MM.1S (cell line): ENCODE results near the gene NDUFA11.

ENCODE experiments used
- DNase-seq: peaks from one replicate; pipeline ENCODE4 v3.0.0-alpha.2; 2015
- H2AFZ ChIP-seq: fragments of 300-600 bp; sonication (generic); 2 replicates; pipeline ENCODE4 v1.6.0; 2016; ENCODE audit warnings: antibody characterized with exemption, low read length
- H3F3A ChIP-seq: fragments of 300-600 bp; sonication (generic); 2 replicates; pipeline ENCODE4 v1.6.1; 2016; ENCODE audit warnings: mild to moderate bottlenecking, antibody characterized with exemption, low read length, moderate library complexity, mixed read lengths; ENCODE audit not compliant: insufficient read depth
- H3K27ac ChIP-seq: fragments of 300-600 bp; sonication (generic); 2 replicates; pipeline ENCODE4 v1.5.1; 2016; ENCODE audit warnings: mild to moderate bottlenecking, low read length
- H3K27me3 ChIP-seq: fragments of 300-600 bp; sonication (generic); replicated peaks from 2 replicates; pipeline ENCODE4 v1.6.0; 2016; ENCODE audit warnings: low read length; ENCODE audit not compliant: insufficient read depth
- H3K36me3 ChIP-seq: fragments of 300-600 bp; sonication (generic); replicated peaks from 2 replicates; pipeline ENCODE4 v1.6.1; 2016; ENCODE audit warnings: mild to moderate bottlenecking, low read length, mixed read lengths; ENCODE audit not compliant: insufficient read depth
- H3K4me1 ChIP-seq: fragments of 300-600 bp; sonication (generic); 2 replicates; pipeline ENCODE4 v1.6.1; 2016; ENCODE audit warnings: low read length, mixed read lengths
- H3K4me2 ChIP-seq: fragments of 300-600 bp; sonication (generic); 2 replicates; pipeline ENCODE4 v1.6.0; 2016; ENCODE audit warnings: low read depth, low read length
- H3K4me3 ChIP-seq: fragments of 300-600 bp; sonication (generic); 2 replicates; pipeline ENCODE4 v1.5.1; 2016; ENCODE audit warnings: low read length, mixed read lengths
- H3K79me2 ChIP-seq: fragments of 300-600 bp; sonication (generic); 2 replicates; pipeline ENCODE4 v1.6.1; 2016; ENCODE audit warnings: mixed run types, low read length, mixed read lengths
- H3K9ac ChIP-seq: fragments of 300-600 bp; sonication (generic); 2 replicates; pipeline ENCODE4 v1.6.1; 2016; ENCODE audit warnings: low read length, mixed read lengths
- H3K9me2 ChIP-seq: fragments of 300-600 bp; sonication (generic); replicated peaks from 2 replicates; pipeline ENCODE4 v1.6.1; 2016; ENCODE audit warnings: mild to moderate bottlenecking, low read length, mixed read lengths; ENCODE audit not compliant: insufficient read depth
- H3K9me3 ChIP-seq: fragments of 300-600 bp; sonication (generic); replicated peaks from 2 replicates; pipeline ENCODE4 v1.6.1; 2016; ENCODE audit warnings: mild to moderate bottlenecking, low read length, mixed read lengths; ENCODE audit not compliant: insufficient read depth
- H4K20me1 ChIP-seq: fragments of 300-600 bp; sonication (generic); 2 replicates; pipeline ENCODE4 v1.6.1; 2016; ENCODE audit warnings: mild to moderate bottlenecking, low read length, moderate library complexity, mixed read lengths; ENCODE audit not compliant: insufficient read depth
- EZH2 ChIP-seq: fragments of 300-600 bp; sonication (generic); optimal IDR thresholded peaks from 2 replicates; pipeline ENCODE3; 2017; ENCODE audit warnings: low read depth, mild to moderate bottlenecking, antibody characterized with exemption, low read length, mixed read lengths
- EZH2phosphoT487 ChIP-seq: fragments of 300-600 bp; sonication (generic); IDR thresholded peaks from 2 replicates; pipeline ENCODE4 v1.6.1; 2018; ENCODE audit warnings: antibody characterized with exemption, low read length
- TF ChIP-seq, protein P1 (sequence below): fragments of 300-600 bp; sonication (generic); IDR thresholded peaks from 2 replicates; pipeline ENCODE4 v1.5.1; 2016; ENCODE audit warnings: antibody characterized with exemption, low read length, mixed read lengths

NDUFA11 gene

DNA sequence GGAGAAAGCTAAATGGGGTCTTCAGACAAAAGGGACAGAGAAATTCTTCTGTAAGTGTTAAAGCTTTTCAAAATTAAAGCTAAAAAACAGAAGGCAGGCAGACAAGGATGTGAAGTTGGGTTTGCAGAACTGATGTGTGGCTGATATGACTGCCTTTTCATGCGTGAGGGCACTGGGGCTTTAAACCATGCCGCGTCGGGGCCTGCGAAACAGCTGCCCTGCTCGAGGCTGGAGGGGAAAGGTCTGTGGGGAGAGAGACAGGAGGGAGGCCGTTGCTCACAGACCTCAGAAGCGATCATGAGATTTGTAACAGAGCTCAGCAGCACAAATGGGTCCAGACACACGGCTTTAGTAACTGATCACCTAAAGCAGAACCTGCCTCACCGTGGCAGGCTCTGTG lies 34.0 kb upstream of the NDUFA11 start:
- Histone ChIP-seq H3K4me2 (no peak overlapping the region), H3K27ac (no peak overlapping the region), H3K79me2 (peaks cover 89% of the 10 kb centered on the region), H3K9me2 (no peaks in the 10 kb centered on the region), H3F3A (no peaks in the 10 kb centered on the region), H3K27me3 (no peaks in the 10 kb centered on the region), H3K9ac (no peak overlapping the region), H3K36me3 (no peaks in the 10 kb centered on the region), H3K4me3 (no peak overlapping the region), H3K9me3 (no peaks in the 10 kb centered on the region), H2AFZ (no peak overlapping the region), H3K4me1 (no peaks in the 10 kb centered on the region), H4K20me1 (0 out of 2 replicates have a peak, but pooled peaks cover 5% of the 10 kb centered on the region)
- no peak for DNase-seq
- TF ChIP-seq, protein P1, sequence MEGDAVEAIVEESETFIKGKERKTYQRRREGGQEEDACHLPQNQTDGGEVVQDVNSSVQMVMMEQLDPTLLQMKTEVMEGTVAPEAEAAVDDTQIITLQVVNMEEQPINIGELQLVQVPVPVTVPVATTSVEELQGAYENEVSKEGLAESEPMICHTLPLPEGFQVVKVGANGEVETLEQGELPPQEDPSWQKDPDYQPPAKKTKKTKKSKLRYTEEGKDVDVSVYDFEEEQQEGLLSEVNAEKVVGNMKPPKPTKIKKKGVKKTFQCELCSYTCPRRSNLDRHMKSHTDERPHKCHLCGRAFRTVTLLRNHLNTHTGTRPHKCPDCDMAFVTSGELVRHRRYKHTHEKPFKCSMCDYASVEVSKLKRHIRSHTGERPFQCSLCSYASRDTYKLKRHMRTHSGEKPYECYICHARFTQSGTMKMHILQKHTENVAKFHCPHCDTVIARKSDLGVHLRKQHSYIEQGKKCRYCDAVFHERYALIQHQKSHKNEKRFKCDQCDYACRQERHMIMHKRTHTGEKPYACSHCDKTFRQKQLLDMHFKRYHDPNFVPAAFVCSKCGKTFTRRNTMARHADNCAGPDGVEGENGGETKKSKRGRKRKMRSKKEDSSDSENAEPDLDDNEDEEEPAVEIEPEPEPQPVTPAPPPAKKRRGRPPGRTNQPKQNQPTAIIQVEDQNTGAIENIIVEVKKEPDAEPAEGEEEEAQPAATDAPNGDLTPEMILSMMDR: no peak
- TF ChIP-seq EZH2 (no peak), EZH2phosphoT487 (no peak)

DNA sequence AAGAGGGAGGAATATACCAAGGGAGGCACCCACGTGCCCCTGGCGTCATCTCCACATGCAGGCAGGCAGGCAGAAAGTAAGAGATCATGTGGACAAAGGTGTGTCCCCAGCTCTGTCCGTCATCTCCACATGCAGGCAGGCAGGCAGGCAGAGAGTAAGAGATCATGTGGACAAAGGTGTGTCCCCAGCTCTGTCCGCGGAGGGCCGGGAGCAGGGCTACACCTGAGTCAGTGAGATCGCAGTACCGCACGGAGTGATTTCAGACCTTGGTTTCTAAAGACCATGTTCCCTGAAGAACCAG lies 32.7 kb upstream of the NDUFA11 start:
- H3F3A ChIP-seq: no peaks in the 10 kb centered on the region
- H3K9me2 ChIP-seq: no peaks in the 10 kb centered on the region
- no peak for TF ChIP-seq EZH2
- TF ChIP-seq, protein P1: no peak
- no peak for TF ChIP-seq EZH2phosphoT487
- no peak overlapping the region for H3K4me3 ChIP-seq
- H3K27ac ChIP-seq: no peak overlapping the region
- H3K9me3 ChIP-seq: no peaks in the 10 kb centered on the region
- DNase-seq: no peak
- 0 out of 2 replicates have a peak, but pooled peaks cover 3% of the 10 kb centered on the region for H3K36me3 ChIP-seq
- no peaks in the 10 kb centered on the region for H3K4me1 ChIP-seq
- no peak overlapping the region for H3K9ac ChIP-seq
- H4K20me1 ChIP-seq: 0 out of 2 replicates have a peak, but pooled peaks cover 5% of the 10 kb centered on the region
- H3K27me3 ChIP-seq: no peaks in the 10 kb centered on the region
- no peak overlapping the region for H2AFZ ChIP-seq
- no peak overlapping the region for H3K4me2 ChIP-seq
- H3K79me2 ChIP-seq: peaks cover 76% of the 10 kb centered on the region

DNA sequence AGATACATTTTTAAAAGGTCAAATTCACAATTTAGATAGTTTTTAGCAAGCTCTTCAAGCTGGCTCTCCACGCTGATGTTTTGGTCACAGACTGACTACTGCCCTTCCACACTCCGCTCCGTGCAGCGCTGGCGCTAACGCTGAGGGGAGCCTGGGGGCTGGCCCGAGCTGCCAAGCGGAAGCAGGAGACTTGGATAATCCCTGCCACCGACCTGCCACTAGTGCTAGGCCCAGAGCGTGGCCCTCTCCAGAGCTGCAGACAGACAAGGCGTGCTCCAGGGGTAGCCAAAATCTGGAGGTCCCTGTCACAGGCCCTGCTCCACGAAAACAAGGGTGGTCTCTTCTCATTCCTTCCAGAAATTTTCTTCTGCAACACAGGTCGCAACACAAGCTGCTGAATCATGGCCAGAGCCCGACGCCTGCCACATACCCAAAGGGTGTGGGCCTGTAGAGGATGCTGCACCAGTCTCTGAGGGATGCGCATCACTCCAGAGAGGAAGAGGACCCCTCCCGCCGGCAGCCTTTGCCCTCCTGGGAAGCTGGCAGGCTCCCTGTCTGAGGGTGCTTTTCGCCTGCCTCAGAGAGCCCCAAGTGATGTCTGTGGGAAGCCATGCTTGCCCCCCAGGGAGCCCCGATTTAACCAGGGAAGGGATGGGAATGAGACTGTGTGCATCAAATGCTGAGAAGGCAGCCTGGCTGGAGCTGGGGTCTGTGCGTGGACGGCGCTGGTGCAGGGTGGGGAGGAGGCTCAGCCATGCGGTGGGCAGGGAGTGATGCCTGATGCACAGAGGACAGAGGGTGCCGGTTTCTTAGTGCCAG lies 32.1 kb upstream of the NDUFA11 start:
- DNase-seq: no peak
- no peaks in the 10 kb centered on the region for H3K27me3 ChIP-seq
- H2AFZ ChIP-seq: no peak overlapping the region
- H3K79me2 ChIP-seq: peaks cover 71% of the 10 kb centered on the region
- H3K4me2 ChIP-seq: no peak overlapping the region
- H3K36me3 ChIP-seq: 0 out of 2 replicates have a peak, but pooled peaks cover 8% of the 10 kb centered on the region
- H4K20me1 ChIP-seq: 0 out of 2 replicates have a peak, but pooled peaks cover 5% of the 10 kb centered on the region
- H3K9ac ChIP-seq: no peak overlapping the region
- TF ChIP-seq EZH2phosphoT487 (no peak), EZH2 (no peak)
- TF ChIP-seq, protein P1: no peak
- no peaks in the 10 kb centered on the region for H3K9me2 ChIP-seq
- no peak overlapping the region for H3K4me3 ChIP-seq
- H3K27ac ChIP-seq: no peak overlapping the region
- H3K9me3 ChIP-seq: no peaks in the 10 kb centered on the region
- H3K4me1 ChIP-seq: no peaks in the 10 kb centered on the region
- no peaks in the 10 kb centered on the region for H3F3A ChIP-seq
